ENCODE measurements around the gene ZNF593. TPM values are rescaled to one million over a fixed set of nuclear protein-coding genes. Genes with fewer than 3 reads are reported as not detected.
A peak's percentile ranks its signal among the peaks of the same experiment; 100 is the strongest.

ZNF593 gene
- total RNA-seq, 2 experiments from 2014 or later = 40.9 to 41.1 TPM

GRCh38 chr1:26145041-26145959 lies 24.4 kb upstream of the ZNF593 start:
- intact Hi-C loops (cut with micrococcal nuclease) = loop anchor here (1.0 to 10.0 kb wide), 2 partner anchors 40 to 110 kb away; no protein-coding TSS in a partner anchor
- Mint-ChIP-seq H3K4me3 (no peak overlapping the region), H3K27me3 (no peaks in the 10 kb centered on the region), H3K9me3 (no peaks in the 10 kb centered on the region), H3K36me3 (ENCODE audit: low read depth) (no peaks in the 10 kb centered on the region), H3K4me1 (ENCODE audit: low read depth) (peaks cover 5% of the 10 kb centered on the region), H3K27ac (no peak overlapping the region)
- TF ChIP-seq CTCF (IDR thresholded peaks at IDR 0.05) = peak; percentile 95
- DNase-seq = peak; percentile 91
- CTCF ChIA-PET = interaction anchor here (0.5 to 7.8 kb wide), 41 partner anchors 9 to 275 kb away, joined by 3 to 164 read pairs (median 6); partner anchors contain the start of genes C1orf232, CEP85, EXTL1 and PDIK1L
- POLR2A ChIA-PET = interaction anchor here (0.6 to 1.2 kb wide), 3 partner anchors 11 to 225 kb away, joined by 3 to 4 read pairs (median 3); no protein-coding TSS in a partner anchor
- ATAC-seq = peak; percentile 92

GRCh38 chr1:26145960-26146294 lies 23.8 kb upstream of the ZNF593 start:
- no peak for ATAC-seq
- no peak overlapping the region for H3K4me3 Mint-ChIP-seq
- no peak for TF ChIP-seq CTCF (IDR thresholded peaks at IDR 0.05)
- ChIA-PET CTCF (interaction anchor here (0.6 to 7.8 kb wide), 20 partner anchors 9 to 271 kb away, joined by 3 to 164 read pairs (median 9); partner anchors contain the start of genes C1orf232, PDIK1L and ZNF593), POLR2A (interaction anchor here (1.2 kb wide), 1 partner anchor 24 kb away, joined by 4 read pairs; no protein-coding TSS in a partner anchor)
- peaks cover 5% of the 10 kb centered on the region for H3K4me1 Mint-ChIP-seq (ENCODE audit: low read depth)
- H3K27me3 Mint-ChIP-seq = no peaks in the 10 kb centered on the region
- no peak for DNase-seq
- H3K27ac Mint-ChIP-seq = no peak overlapping the region
- intact Hi-C loops (cut with micrococcal nuclease) = loop anchor here (1.0 to 10.0 kb wide), 2 partner anchors 41 to 111 kb away; no protein-coding TSS in a partner anchor
- no peaks in the 10 kb centered on the region for H3K9me3 Mint-ChIP-seq
- no peaks in the 10 kb centered on the region for H3K36me3 Mint-ChIP-seq (ENCODE audit: low read depth)

- Mint-ChIP-seq H3K36me3 (ENCODE audit: low read depth) (no peaks in the 10 kb centered on the region), H3K27me3 (no peaks in the 10 kb centered on the region), H3K27ac (no peak overlapping the region), H3K4me3 (no peak overlapping the region), H3K4me1 (ENCODE audit: low read depth) (peaks cover 5% of the 10 kb centered on the region), H3K9me3 (no peaks in the 10 kb centered on the region)
- ChIA-PET POLR2A (no interaction called here), CTCF (interaction anchor here (1.1 kb wide), 1 partner anchor 44 kb away, joined by 3 read pairs; no protein-coding TSS in a partner anchor)
- DNase-seq = no peak
- ATAC-seq = no peak
- intact Hi-C loops (cut with micrococcal nuclease) = loop anchor here (10.0 kb wide), 1 partner anchor 114 kb away; no protein-coding TSS in a partner anchor
- TF ChIP-seq CTCF (IDR thresholded peaks at IDR 0.05) = no peak
Measured at GRCh38 chr1:26148887-26149286, 20.8 kb upstream of the ZNF593 start.

- no peak for TF ChIP-seq CTCF (IDR thresholded peaks at IDR 0.05)
- no peak for ATAC-seq
- peaks cover 3% of the 10 kb centered on the region for H3K4me1 Mint-ChIP-seq (ENCODE audit: low read depth)
- no peaks in the 10 kb centered on the region for H3K9me3 Mint-ChIP-seq
- H3K4me3 Mint-ChIP-seq = no peak overlapping the region
- ChIA-PET POLR2A (interaction anchor here (1.1 to 1.8 kb wide), 2 partner anchors 28 to 164 kb away, joined by 4 to 5 read pairs; no protein-coding TSS in a partner anchor), CTCF (interaction anchor here (1.6 to 1.9 kb wide), 2 partner anchors 9 to 52 kb away, joined by 4 to 13 read pairs; no protein-coding TSS in a partner anchor)
- intact Hi-C loops (cut with micrococcal nuclease) = no loop called here
- no peak overlapping the region for H3K27ac Mint-ChIP-seq
- H3K36me3 Mint-ChIP-seq (ENCODE audit: low read depth) = no peaks in the 10 kb centered on the region
- peaks cover 17% of the 10 kb centered on the region for H3K27me3 Mint-ChIP-seq
- DNase-seq = no peak
Measured at GRCh38 chr1:26153966-26154532, 15.7 kb upstream of the ZNF593 start.

Measured in activated CD8-positive, alpha-beta T cell treated with anti-CD3 and anti-CD28 coated beads for 36 hours (primary cell).